ENCODE data around the gene CLN5. TPM values are rescaled to one million over a fixed set of nuclear protein-coding genes. Genes with fewer than 3 reads are reported as not detected.

The CLN5 gene
- 28.7 and 38.6 TPM in 2 replicates for polyA plus RNA-seq (2011; rRNA removed)
- 9.1 and 16.1 TPM in 2 replicates for polyA minus RNA-seq (2011; rRNA and poly(A)+ RNA removed)

DNA sequence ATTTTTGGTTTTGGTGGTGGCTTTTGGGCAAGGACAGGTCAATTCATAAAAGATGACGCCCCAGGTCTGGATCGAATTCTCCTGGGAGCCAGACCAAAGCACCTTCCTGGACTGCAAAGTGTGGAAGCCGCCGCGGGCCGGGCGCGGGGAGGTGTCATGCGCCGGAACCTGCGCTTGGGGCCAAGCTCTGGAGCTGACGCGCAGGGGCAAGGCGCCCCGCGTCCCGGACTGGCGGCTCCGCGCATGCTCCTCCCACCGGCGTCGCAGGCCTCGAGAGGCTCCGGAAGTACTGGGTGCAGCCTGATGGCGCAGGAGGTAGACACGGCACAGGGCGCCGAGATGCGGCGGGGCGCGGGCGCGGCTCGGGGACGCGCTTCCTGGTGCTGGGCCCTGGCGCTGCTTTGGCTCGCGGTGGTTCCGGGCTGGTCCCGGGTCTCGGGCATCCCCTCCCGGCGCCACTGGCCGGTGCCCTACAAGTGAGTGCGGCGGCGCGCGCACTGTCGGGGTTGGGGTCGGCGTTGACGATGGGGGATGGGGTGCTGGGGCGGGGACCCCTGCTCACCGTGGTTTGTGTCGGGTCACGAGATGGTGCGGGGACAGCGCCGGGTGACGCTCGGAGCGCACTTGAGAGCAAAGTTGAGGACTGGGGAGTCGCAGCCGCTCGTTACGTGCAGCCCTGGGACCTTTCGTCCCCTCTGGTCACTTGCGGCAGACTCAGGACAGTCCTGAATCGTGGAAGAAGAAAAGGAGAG lies at the start of gene CLN5:
TSS of gene CLN5 (plus strand) at position 286 of the 752 bp plus-strand sequence. CDS start at position 304, 18 bp downstream.
- CTCF ChIA-PET: interaction anchor here (0.6 to 5.7 kb wide), 4 partner anchors 11 to 106 kb away, joined by 4 to 70 read pairs (median 16); no protein-coding TSS in a partner anchor
- DNase-seq (ENCODE audit: low read depth, low spot score): peak; percentile 67
- peak; percentile 2; the same call in 1 of the 2 replicates for TF ChIP-seq CTCF (IDR thresholded peaks at IDR 0.05; ENCODE audit: low read depth, low read length)
- Histone ChIP-seq H3K9me3 (ENCODE audit: control insufficient read depth, insufficient read depth, low read length) (no peaks in the 10 kb centered on the region; the same call in 1 of the 2 replicates), H3K4me3 (ENCODE audit: low read depth, low read length) (peak within 1 kb of the TSS; percentile 95), H3K27ac (ENCODE audit: low read depth, low read length) (peak within 1 kb of the TSS; percentile 61), H3K27me3 (ENCODE audit: control insufficient read depth, insufficient read depth, low read length) (no peaks in the 10 kb centered on the region)
- POLR2A ChIA-PET: no interaction called here

DNA sequence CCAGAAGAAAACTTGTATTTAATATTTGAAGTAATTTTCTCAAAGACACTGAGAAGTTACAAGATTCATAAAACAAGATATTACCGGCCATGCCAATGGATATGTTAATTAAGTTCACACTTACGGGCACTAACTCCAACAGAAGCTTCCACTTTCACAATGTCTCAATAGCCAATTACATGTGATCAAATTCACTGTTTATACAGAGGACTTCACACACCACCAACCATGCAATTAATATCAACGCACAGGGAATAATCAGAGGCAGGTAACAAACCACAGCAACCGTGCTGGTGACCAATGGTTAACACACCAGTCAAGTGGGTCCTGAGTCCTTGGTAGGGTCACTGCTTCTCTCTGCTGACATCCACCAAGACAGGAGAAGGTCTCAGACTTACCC lies 49.5 kb upstream of the CLN5 start:
- Histone ChIP-seq H3K9me3 (ENCODE audit: control insufficient read depth, insufficient read depth, low read length) (no peaks in the 10 kb centered on the region), H3K4me3 (ENCODE audit: low read depth, low read length) (no peak overlapping the region), H3K27ac (ENCODE audit: low read depth, low read length) (no peak overlapping the region), H3K27me3 (ENCODE audit: control insufficient read depth, insufficient read depth, low read length) (no peaks in the 10 kb centered on the region)
- ChIA-PET CTCF (interaction anchor here (1.7 kb wide), 1 partner anchor 38 kb away, joined by 14 read pairs; no protein-coding TSS in a partner anchor), POLR2A (no interaction called here)
- no peak for TF ChIP-seq CTCF (IDR thresholded peaks at IDR 0.05; ENCODE audit: low read depth, low read length)
- no peak for DNase-seq (ENCODE audit: low read depth, low spot score)

DNA sequence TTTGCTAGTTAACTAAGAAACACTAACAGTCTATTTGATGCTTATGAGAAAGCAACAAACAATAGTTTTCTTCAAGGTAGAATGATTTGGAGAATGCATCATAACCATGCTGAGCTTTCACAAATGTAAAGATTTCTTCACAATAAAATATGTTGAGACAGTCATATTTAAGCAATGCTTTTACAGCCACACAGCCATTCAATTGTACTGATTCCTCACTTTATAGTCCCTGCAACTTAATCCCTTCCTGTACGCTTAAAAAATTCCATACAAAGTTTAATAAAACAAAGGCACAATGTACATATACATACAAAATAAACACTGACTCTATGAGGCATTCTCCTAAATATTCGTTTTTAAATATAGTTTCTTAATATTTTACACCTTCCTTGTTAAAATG lies 48.2 kb upstream of the CLN5 start:
- Histone ChIP-seq H3K9me3 (ENCODE audit: control insufficient read depth, insufficient read depth, low read length) (no peaks in the 10 kb centered on the region), H3K27me3 (ENCODE audit: control insufficient read depth, insufficient read depth, low read length) (no peaks in the 10 kb centered on the region), H3K27ac (ENCODE audit: low read depth, low read length) (no peak overlapping the region), H3K4me3 (ENCODE audit: low read depth, low read length) (no peak overlapping the region)
- POLR2A ChIA-PET: no interaction called here
- TF ChIP-seq CTCF (IDR thresholded peaks at IDR 0.05; ENCODE audit: low read depth, low read length): no peak
- DNase-seq (ENCODE audit: low read depth, low spot score): no peak
- CTCF ChIA-PET: interaction anchor here (2.0 kb wide), 1 partner anchor 37 kb away, joined by 4 read pairs; no protein-coding TSS in a partner anchor

DNA sequence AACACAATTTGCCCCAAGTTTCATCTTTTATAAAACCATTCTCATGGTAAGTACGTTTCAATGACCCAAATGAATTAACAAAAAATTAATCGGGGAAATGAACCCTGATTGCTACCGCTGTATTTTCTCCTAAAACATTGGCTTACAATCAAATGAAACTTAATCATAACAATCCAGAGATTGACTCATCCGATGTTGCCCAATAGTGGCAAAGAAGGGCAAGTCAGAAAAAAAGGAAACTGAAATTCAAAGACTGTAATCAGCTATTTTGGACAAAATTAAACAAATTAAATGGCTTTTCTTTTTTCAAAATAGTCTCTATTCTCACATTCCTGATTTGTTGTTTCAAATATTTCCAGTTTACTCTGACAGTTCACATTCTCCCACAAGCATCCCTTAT lies 47.4 kb upstream of the CLN5 start:
- TF ChIP-seq CTCF (IDR thresholded peaks at IDR 0.05; ENCODE audit: low read depth, low read length): no peak
- Histone ChIP-seq H3K27me3 (ENCODE audit: control insufficient read depth, insufficient read depth, low read length) (no peaks in the 10 kb centered on the region), H3K9me3 (ENCODE audit: control insufficient read depth, insufficient read depth, low read length) (no peaks in the 10 kb centered on the region), H3K27ac (ENCODE audit: low read depth, low read length) (no peak overlapping the region), H3K4me3 (ENCODE audit: low read depth, low read length) (no peak overlapping the region)
- CTCF ChIA-PET: interaction anchor here (2.0 kb wide), 1 partner anchor 36 kb away, joined by 4 read pairs; no protein-coding TSS in a partner anchor
- POLR2A ChIA-PET: no interaction called here
- DNase-seq (ENCODE audit: low read depth, low spot score): peak; percentile 7

- CTCF ChIA-PET: interaction anchor here (2.3 kb wide), 1 partner anchor 32 kb away, joined by 8 read pairs; no protein-coding TSS in a partner anchor
- Histone ChIP-seq H3K4me3 (ENCODE audit: low read depth, low read length) (no peak within 1 kb of the TSS), H3K27me3 (ENCODE audit: control insufficient read depth, insufficient read depth, low read length) (peaks cover under 1% of the 10 kb centered on the region), H3K9me3 (ENCODE audit: control insufficient read depth, insufficient read depth, low read length) (no peaks in the 10 kb centered on the region), H3K27ac (ENCODE audit: low read depth, low read length) (no peak within 1 kb of the TSS)
- no peak for DNase-seq (ENCODE audit: low read depth, low spot score)
- TF ChIP-seq CTCF (IDR thresholded peaks at IDR 0.05; ENCODE audit: low read depth, low read length): no peak
- POLR2A ChIA-PET: no interaction called here
Observed at GRCh38 chr13:76948149-76948548, 43.7 kb upstream of the CLN5 start, which contains the start of gene ACOD1. ACOD1 (plus strand) TSS chr13:76948511; CDS start chr13:76948559, 48 bp downstream.

Measured in AG04450 (cell line).